CD4-positive, CD25-positive, alpha-beta regulatory T cell (primary cell): ENCODE measurements around the gene PATJ. TPM values are rescaled to one million over a fixed set of nuclear protein-coding genes. Genes with fewer than 3 reads are reported as not detected.
"Not testable (repeated sequence)": the region's sequence is repeated elsewhere in the genome, so short reads cannot be mapped to it uniquely, and the experiment has no call there.

Experiments
- ATAC-seq, 2 donors: fragments of 150-1000 bp; cut with Tn5 transposase; one replicate each; pipeline ENCODE4 v1.10.0; 2021; ENCODE audit warnings: low read depth in 2 of 2, moderate number of reproducible peaks in 2 of 2, moderate library complexity in 1 of 2
- DNase-seq, 3 donors: peaks; one replicate each; pipeline versions ENCODE4 v3.0.0 to v3.0.0-alpha.2; 2012 to 2022; ENCODE audit warnings: mixed read lengths in 1 of 3
- H3K27ac ChIP-seq: one replicate; pipeline ENCODE4 v1.7.0; 2013; ENCODE audit warnings: mild to moderate bottlenecking, low read length; ENCODE audit not compliant: insufficient read depth, poor library complexity, severe bottlenecking
- H3K27me3 ChIP-seq: one replicate; pipeline ENCODE4 v1.7.0; 2013; ENCODE audit warnings: low read length; ENCODE audit not compliant: control insufficient read depth, insufficient read depth
- H3K36me3 ChIP-seq: one replicate; pipeline ENCODE4 v1.7.0; 2013; ENCODE audit warnings: mild to moderate bottlenecking, low read length, moderate library complexity; ENCODE audit not compliant: control insufficient read depth, insufficient read depth
- H3K4me1 ChIP-seq: 2 replicates; pipeline ENCODE4 v1.7.0; 2013; ENCODE audit warnings: mild to moderate bottlenecking, low read length; ENCODE audit not compliant: insufficient read depth, control insufficient read depth, poor library complexity, severe bottlenecking
- H3K4me3 ChIP-seq: one replicate; pipeline ENCODE4 v1.7.0; 2013; ENCODE audit warnings: low read depth, mild to moderate bottlenecking, low read length, moderate library complexity
- H3K9me3 ChIP-seq, 2 experiments: 1 replicate in 1 of 2; 2 replicates in 1 of 2; pipeline ENCODE4 v1.7.0; 2013; ENCODE audit warnings: low read length in 2 of 2, mild to moderate bottlenecking in 1 of 2, moderate library complexity in 1 of 2; ENCODE audit not compliant: control insufficient read depth in 2 of 2
- H3K27ac Mint-ChIP-seq, 3 donors: one replicate each; pipeline ENCODE4 v1.8.0; 2020 to 2022; ENCODE audit warnings: mild to moderate bottlenecking in 3 of 3, mixed read lengths in 3 of 3, moderate library complexity in 2 of 3
- H3K27me3 Mint-ChIP-seq: one replicate; pipeline ENCODE4 v1.8.0; 2022; ENCODE audit warnings: mild to moderate bottlenecking, mixed read lengths
- H3K36me3 Mint-ChIP-seq: one replicate; pipeline ENCODE4 v1.8.0; 2020; ENCODE audit warnings: mixed read lengths
- H3K4me1 Mint-ChIP-seq, 4 donors: one replicate each; pipeline ENCODE4 v1.8.0; 2020 to 2022; ENCODE audit warnings: mixed read lengths in 4 of 4, mild to moderate bottlenecking in 1 of 4
- H3K4me3 Mint-ChIP-seq, 4 donors: one replicate each; pipeline ENCODE4 v1.8.0; 2020 to 2022; ENCODE audit warnings: mild to moderate bottlenecking in 4 of 4, mixed read lengths in 4 of 4, moderate library complexity in 3 of 4
- H3K9me3 Mint-ChIP-seq, 7 donors: one replicate each; pipeline ENCODE4 v1.8.0; 2020 to 2022; ENCODE audit warnings: mixed read lengths in 7 of 7, mild to moderate bottlenecking in 3 of 7, moderate library complexity in 2 of 7
- polyA plus RNA-seq, 4 donors: library from polyadenylated mRNA; unstranded; fragments of 300-500 nt; fragmentation: Illumina TruSeq; gene quantifications; one replicate each; pipeline ENCODE4 v1.2.3, GENCODE V29; 2021
- total RNA-seq: library from RNA; stranded (reverse); gene quantifications from one replicate; pipeline ENCODE4 v1.2.3, GENCODE V29; 2022

PATJ gene
- total and polyA plus RNA-seq, 5 donors from 2014 or later: 8.6 to 49.2 (median 15.9) TPM

GRCh38 chr1:62142496-62142895 lies 400.2 kb downstream of the PATJ start:
- no peak overlapping the region for H3K4me3 Mint-ChIP-seq
- H3K27ac Mint-ChIP-seq: peak overlapping the region in 1 of 3 donors; percentile 2
- H3K36me3 ChIP-seq: no peaks in the 10 kb centered on the region
- peaks cover 17% of the 10 kb centered on the region for H3K36me3 Mint-ChIP-seq
- H3K27me3 ChIP-seq: no peaks in the 10 kb centered on the region
- peaks cover 0 to 11% (median 4%) of the 10 kb centered on the region in 4 donors for H3K4me1 Mint-ChIP-seq
- no peaks in the 10 kb centered on the region for H3K9me3 ChIP-seq
- no peaks in the 10 kb centered on the region for H3K9me3 Mint-ChIP-seq
- H3K4me3 ChIP-seq: no peak overlapping the region
- no peak for DNase-seq
- no peaks in the 10 kb centered on the region for H3K4me1 ChIP-seq
- H3K27me3 Mint-ChIP-seq: no peaks in the 10 kb centered on the region
- no peak overlapping the region for H3K27ac ChIP-seq
- ATAC-seq: no peak

- Mint-ChIP-seq H3K27ac (no peak overlapping the region), H3K27me3 (no peaks in the 10 kb centered on the region), H3K9me3 (no peaks in the 10 kb centered on the region), H3K36me3 (peaks cover 22% of the 10 kb centered on the region), H3K4me1 (peaks cover 0 to 11% (median 4%) of the 10 kb centered on the region in 4 donors), H3K4me3 (no peak overlapping the region)
- Histone ChIP-seq H3K36me3 (peaks cover 12% of the 10 kb centered on the region), H3K9me3 (no peaks in the 10 kb centered on the region), H3K4me3 (no peak overlapping the region), H3K27ac (no peak overlapping the region), H3K4me1 (no peaks in the 10 kb centered on the region), H3K27me3 (no peaks in the 10 kb centered on the region)
- no peak for ATAC-seq
- DNase-seq: peak in 2 of 3 donors; percentile 10 to 61
Measured at GRCh38 chr1:62144238-62144831, 402.1 kb downstream of the PATJ start.

GRCh38 chr1:62159940-62160348 lies 417.7 kb downstream of the PATJ start:
- peaks cover 4% of the 10 kb centered on the region for H3K36me3 ChIP-seq
- Mint-ChIP-seq H3K27ac (no peak overlapping the region), H3K36me3 (peaks cover 14% of the 10 kb centered on the region), H3K27me3 (no peaks in the 10 kb centered on the region), H3K9me3 (no peaks in the 10 kb centered on the region), H3K4me3 (no peak overlapping the region), H3K4me1 (no peaks in the 10 kb centered on the region)
- H3K27ac ChIP-seq: no peak overlapping the region
- H3K4me3 ChIP-seq: no peak overlapping the region
- H3K4me1 ChIP-seq: no peaks in the 10 kb centered on the region
- H3K27me3 ChIP-seq: no peaks in the 10 kb centered on the region
- DNase-seq (no peak), ATAC-seq (no peak)
- no peaks in the 10 kb centered on the region for H3K9me3 ChIP-seq

GRCh38 chr1:62161711-62162110 lies 419.4 kb downstream of the PATJ start:
- Mint-ChIP-seq H3K27ac (no peak overlapping the region), H3K9me3 (no peaks in the 10 kb centered on the region), H3K4me1 (no peaks in the 10 kb centered on the region), H3K27me3 (no peaks in the 10 kb centered on the region), H3K4me3 (no peak overlapping the region), H3K36me3 (peaks cover 13% of the 10 kb centered on the region)
- peaks cover 4% of the 10 kb centered on the region for H3K36me3 ChIP-seq
- no peaks in the 10 kb centered on the region for H3K27me3 ChIP-seq
- ATAC-seq: no peak
- H3K27ac ChIP-seq: no peak overlapping the region
- H3K4me1 ChIP-seq: no peaks in the 10 kb centered on the region
- H3K4me3 ChIP-seq: no peak overlapping the region
- no peaks in the 10 kb centered on the region for H3K9me3 ChIP-seq
- DNase-seq: no peak

GRCh38 chr1:62170380-62170779 lies 428.1 kb downstream of the PATJ start:
- not testable (repeated sequence) for H3K27me3 ChIP-seq, ATAC-seq, H3K9me3 ChIP-seq, H3K4me3 Mint-ChIP-seq, DNase-seq, H3K4me3 ChIP-seq, H3K4me1 ChIP-seq, H3K9me3 Mint-ChIP-seq, H3K27ac Mint-ChIP-seq, H3K4me1 Mint-ChIP-seq, H3K27ac ChIP-seq, H3K36me3 Mint-ChIP-seq, H3K36me3 ChIP-seq, H3K27me3 Mint-ChIP-seq

GRCh38 chr1:62175568-62176179 lies 433.4 kb downstream of the PATJ start:
- H3K27me3 ChIP-seq: no peaks in the 10 kb centered on the region
- peak; percentile 2 to 45 (median 43) for DNase-seq
- no peaks in the 10 kb centered on the region for H3K4me1 Mint-ChIP-seq
- no peaks in the 10 kb centered on the region for H3K9me3 ChIP-seq
- no peak overlapping the region for H3K4me3 ChIP-seq
- H3K4me3 Mint-ChIP-seq: no peak overlapping the region
- no peaks in the 10 kb centered on the region for H3K36me3 Mint-ChIP-seq
- H3K27me3 Mint-ChIP-seq: peaks cover 7% of the 10 kb centered on the region
- no peaks in the 10 kb centered on the region for H3K36me3 ChIP-seq
- H3K4me1 ChIP-seq: no peaks in the 10 kb centered on the region
- no peak for ATAC-seq
- no peaks in the 10 kb centered on the region for H3K9me3 Mint-ChIP-seq
- no peak overlapping the region for H3K27ac Mint-ChIP-seq
- H3K27ac ChIP-seq: no peak overlapping the region

GRCh38 chr1:62176597-62177312 lies 434.5 kb downstream of the PATJ start:
- Histone ChIP-seq H3K36me3 (no peaks in the 10 kb centered on the region), H3K4me1 (no peaks in the 10 kb centered on the region), H3K4me3 (no peak overlapping the region), H3K27ac (no peak overlapping the region), H3K9me3 (no peaks in the 10 kb centered on the region), H3K27me3 (no peaks in the 10 kb centered on the region)
- DNase-seq (no peak), ATAC-seq (no peak)
- H3K4me1 Mint-ChIP-seq: no peaks in the 10 kb centered on the region
- H3K27me3 Mint-ChIP-seq: peaks cover 7% of the 10 kb centered on the region
- no peak overlapping the region for H3K27ac Mint-ChIP-seq
- no peaks in the 10 kb centered on the region for H3K9me3 Mint-ChIP-seq
- H3K36me3 Mint-ChIP-seq: no peaks in the 10 kb centered on the region
- H3K4me3 Mint-ChIP-seq: no peak overlapping the region
